GM12878 (cell line): ENCODE measurements around the gene DOP1A. TPM values are rescaled to one million over a fixed set of nuclear protein-coding genes. Genes with fewer than 3 reads are reported as not detected.

Experiments used
- ATAC-seq: fragments of 200-7000 bp; cut with Tn5 transposase; 3 replicates; pipeline ENCODE4 v1.9.1; 2020; ENCODE audit warnings: mild to moderate bottlenecking, moderate library complexity
- BruUV-seq: library from RNA; stranded (reverse); fragments of 400-500 nt; replicated peaks from 2 replicates; lab custom pipeline; 2021; lab: Mats Ljungman, UMichigan
- CTCF ChIA-PET: fragments of 300-600 bp; sonication (Branson Sonifier 250); formaldehyde crosslinking; extraction: SDS; loops from one replicate; lab custom pipeline; 2021; ENCODE audit warnings: inconsistent platforms; lab: Yijun Ruan, JAX
- POLR2A ChIA-PET: fragments of 350-600 bp; formaldehyde crosslinking; extraction: SDS; loops from one replicate; lab custom pipeline; 2021; ENCODE audit warnings: inconsistent platforms; lab: Charles Lee
- RAD21 ChIA-PET: fragments of 300-600 bp; sonication (Branson Sonifier 250); formaldehyde crosslinking; loops from one replicate; lab custom pipeline; 2023; ENCODE audit warnings: antibody characterized with exemption; ENCODE audit not compliant: unreplicated experiment; lab: Charles Lee
- SMC1A ChIA-PET: fragments of 300-600 bp; sonication (Branson Sonifier 250); formaldehyde crosslinking; loops from one replicate; lab custom pipeline; 2023; ENCODE audit not compliant: unreplicated experiment, uncharacterized antibody; lab: Charles Lee
- DNase-seq: peaks from one replicate; pipeline ENCODE4 v3.0.0-alpha.2; 2011; ENCODE audit warnings: low read depth, low spot score
- FAIRE-seq: peaks from 3 replicates; lab custom pipeline; 2011; peaks lifted over from hg19 to GRCh38; lab: Jason Lieb, UNC
- H2AFZ ChIP-seq: 2 replicates; pipeline ENCODE4 v1.6.0; 2011; ENCODE audit warnings: low read depth, low read length, control low read depth; ENCODE audit not compliant: control insufficient read depth
- H3K27ac ChIP-seq: 2 replicates; pipeline ENCODE4 v1.5.1; 2011; ENCODE audit warnings: control low read depth; ENCODE audit not compliant: control insufficient read depth, insufficient read depth
- H3K27me3 ChIP-seq, 2 experiments: replicated peaks in 1 of 2; 2 replicates each; pipeline versions ENCODE4 v1.6.0 to v1.6.1; 2011; ENCODE audit warnings: low read length in 1 of 2; ENCODE audit not compliant: control insufficient read depth in 2 of 2, insufficient read depth in 2 of 2
- H3K36me3 ChIP-seq, 2 experiments: 2 replicates each; pipeline ENCODE4 v1.5.1; 2011; ENCODE audit warnings: low read length in 1 of 2; ENCODE audit not compliant: control insufficient read depth in 2 of 2, insufficient read depth in 2 of 2
- H3K4me1 ChIP-seq: 2 replicates; pipeline ENCODE4 v1.6.1; 2011; ENCODE audit warnings: mild to moderate bottlenecking, low read length, moderate library complexity, mixed read lengths; ENCODE audit not compliant: control insufficient read depth, insufficient read depth
- H3K4me2 ChIP-seq: 2 replicates; pipeline ENCODE4 v1.6.0; 2011; ENCODE audit warnings: control low read depth; ENCODE audit not compliant: control insufficient read depth, insufficient read depth
- H3K4me3 ChIP-seq: fragments of 200-600 bp; sonication (generic); 2 replicates; pipeline ENCODE4 v1.5.1; 2016
- H3K79me2 ChIP-seq: 2 replicates; pipeline ENCODE4 v1.6.0; 2011; ENCODE audit warnings: low read length; ENCODE audit not compliant: control insufficient read depth, insufficient read depth
- H3K9ac ChIP-seq: 2 replicates; pipeline ENCODE4 v1.8.0; 2011; ENCODE audit warnings: low read length, control low read depth, mixed read lengths; ENCODE audit not compliant: control insufficient read depth, insufficient read depth
- H3K9me3 ChIP-seq: replicated peaks from 3 replicates; pipeline ENCODE4 v1.5.1; 2011; ENCODE audit warnings: mild to moderate bottlenecking, low read length; ENCODE audit not compliant: control insufficient read depth, insufficient read depth
- H4K20me1 ChIP-seq: 2 replicates; pipeline ENCODE4 v1.6.0; 2011; ENCODE audit not compliant: control insufficient read depth, insufficient read depth
- CEBPB ChIP-seq, 2 experiments: fragments of 150-350 bp in 1 of 2; IDR thresholded peaks; 2 replicates each; pipeline ENCODE4 v1.6.1; 2012 to 2014; ENCODE audit warnings: low read depth in 2 of 2, low read length in 2 of 2, borderline replicate concordance in 1 of 2, inconsistent platforms in 1 of 2
- ELK1 ChIP-seq: IDR thresholded peaks from 2 replicates; pipeline ENCODE4 v1.6.1; 2012; ENCODE audit warnings: low read depth, low read length, improper control_type of control experiment
- EP300 ChIP-seq, 2 experiments: fragments of 150-350 bp in 1 of 2; IDR thresholded peaks; 2 replicates each; pipeline ENCODE4 v1.6.1; 2011 to 2012; ENCODE audit warnings: low read depth in 2 of 2, low read length in 2 of 2, borderline replicate concordance in 1 of 2, improper control_type of control experiment in 1 of 2, inconsistent platforms in 1 of 2; ENCODE audit not compliant: control insufficient read depth in 1 of 2
- EZH2 ChIP-seq: IDR thresholded peaks from 2 replicates; pipeline ENCODE4 v1.6.1; 2012; ENCODE audit warnings: low read depth, mild to moderate bottlenecking, control low read depth, inconsistent platforms, low read length, borderline replicate concordance; ENCODE audit not compliant: control insufficient read depth
- FOXM1 ChIP-seq: IDR thresholded peaks from 2 replicates; pipeline ENCODE4 v1.6.1; 2012; ENCODE audit warnings: low read depth, mild to moderate bottlenecking, inconsistent platforms, low read length, moderate library complexity
- JUNB ChIP-seq: IDR thresholded peaks from 2 replicates; pipeline ENCODE4 v1.6.1; 2016; ENCODE audit warnings: antibody characterized with exemption, mild to moderate bottlenecking
- KDM1A ChIP-seq: fragments of 200-600 bp; sonication (generic); IDR thresholded peaks from 2 replicates; pipeline ENCODE4 v1.6.1; 2016; ENCODE audit warnings: borderline replicate concordance
- MEF2A ChIP-seq: IDR thresholded peaks from 2 replicates; pipeline ENCODE4 v1.6.1; 2011; ENCODE audit warnings: low read depth, mild to moderate bottlenecking, low read length, moderate library complexity; ENCODE audit not compliant: insufficient read depth
- MLLT1 ChIP-seq: fragments of 450-650 bp; IDR thresholded peaks from 2 replicates; pipeline ENCODE4 v1.6.1; 2016; ENCODE audit warnings: mild to moderate bottlenecking
- NKRF ChIP-seq: fragments of 450-650 bp; conservative IDR thresholded peaks from 2 replicates; pipeline ENCODE4 v1.6.1; 2017; ENCODE audit warnings: mild to moderate bottlenecking, moderate library complexity
- PBX3 ChIP-seq: IDR thresholded peaks from 2 replicates; pipeline ENCODE4 v1.6.1; 2011; ENCODE audit warnings: mild to moderate bottlenecking, low read depth, low read length, moderate library complexity; ENCODE audit not compliant: insufficient replicate concordance
- SMC3 ChIP-seq: IDR thresholded peaks from 2 replicates; pipeline ENCODE4 v1.6.1; 2011; ENCODE audit warnings: low read length, improper control_type of control experiment, borderline replicate concordance
- SRF ChIP-seq, 2 experiments: IDR thresholded peaks; 2 replicates each; pipeline ENCODE4 v1.6.1; 2011; ENCODE audit warnings: low read depth in 2 of 2, low read length in 2 of 2, mild to moderate bottlenecking in 1 of 2, moderate library complexity in 1 of 2
- STAT1 ChIP-seq: fragments of 450-650 bp; conservative IDR thresholded peaks from 2 replicates; pipeline ENCODE4 v1.6.1; 2014; ENCODE audit warnings: antibody characterized with exemption, mild to moderate bottlenecking
- ZNF217 ChIP-seq: fragments of 450-650 bp; IDR thresholded peaks from 2 replicates; pipeline ENCODE4 v1.6.1; 2017; ENCODE audit warnings: antibody characterized with exemption, mild to moderate bottlenecking
- in situ Hi-C: fragments of 300-500 bp; cut with MboI; formaldehyde crosslinking; loops from 9 replicates; pipeline ENCODE4 v1.14.3; 2018; ENCODE audit warnings: mixed read lengths
- intact Hi-C: fragments of 100-400 bp; cut with micrococcal nuclease; formaldehyde crosslinking; loops from one replicate; pipeline ENCODE4 v1.14.2; 2022; ENCODE audit not compliant: unreplicated experiment
- polyA plus RNA-seq, 11 experiments: library from polyadenylated mRNA; depleted of rRNA in 4 of 11; unstranded in 6 of 11; stranded (reverse) in 5 of 11; fragments of >200 nt; fragmentation: Nextera tagmentation in 4 of 11; fragmentation: Illumina TruSeq in 1 of 11; extraction: Ambion mirVana in 4 of 11; extraction: Trizol in 1 of 11; gene quantifications; 1 replicate in 1 of 11; 2 replicates in 10 of 11; pipeline versions ENCODE4 v1.2.1 to v1.2.3, GENCODE V29; 2011 to 2016; ENCODE audit warnings: inconsistent platforms in 2 of 11, missing spikeins in 2 of 11, low read depth in 1 of 11
- total RNA-seq, 4 experiments: library from RNA; depleted of rRNA in 3 of 4; stranded (reverse); fragments of >200 nt in 3 of 4; fragmentation: Illumina TruSeq in 1 of 4; extraction: Trizol in 1 of 4; gene quantifications; 2 replicates each; pipeline versions ENCODE4 v1.2.1 to v1.2.3, GENCODE V29; 2013 to 2021
- TF ChIP-seq, protein P1 (sequence below): IDR thresholded peaks from 2 replicates; pipeline ENCODE4 v1.6.1; 2011; ENCODE audit warnings: borderline replicate concordance, low read depth, mild to moderate bottlenecking, moderate library complexity, mixed read lengths, low read length; ENCODE audit not compliant: insufficient read depth; ENCODE audit errors: extremely low read length

DOP1A gene
- total and polyA plus RNA-seq, 10 of the 15 experiments (the other 5 are each of a cell fraction or from before 2014, with no cell fraction given) = 1.9 to 22.9 (median 10.3) TPM

- POLR2A ChIA-PET = no interaction called here
- peaks cover 0 to 5% of the 10 kb centered on the region in 2 experiments; a peak in 2 of 4 replicates for H3K36me3 ChIP-seq
- in situ Hi-C loops = loop anchor here (10.0 kb wide), 1 partner anchor 364 kb away; no protein-coding TSS in a partner anchor
- TF ChIP-seq EZH2 (no peak), SMC3 (no peak), SRF (IDR thresholded peaks at IDR 0.05; ENCODE audit: low read depth in 2 of 2, low read length in 2 of 2) (no peak), MEF2A (no peak), CEBPB (IDR thresholded peaks at IDR 0.05; ENCODE audit: borderline replicate concordance in 1 of 2, low read depth in 2 of 2, low read length in 2 of 2) (no peak), EP300 (IDR thresholded peaks at IDR 0.05; ENCODE audit: borderline replicate concordance in 1 of 2, control insufficient read depth in 1 of 2, low read depth in 2 of 2, low read length in 2 of 2) (no peak), ELK1 (no peak), MLLT1 (no peak), FOXM1 (no peak), STAT1 (no peak), NKRF (no peak), ZNF217 (no peak), JUNB (no peak), KDM1A (no peak), PBX3 (no peak)
- TF ChIP-seq, protein P1, sequence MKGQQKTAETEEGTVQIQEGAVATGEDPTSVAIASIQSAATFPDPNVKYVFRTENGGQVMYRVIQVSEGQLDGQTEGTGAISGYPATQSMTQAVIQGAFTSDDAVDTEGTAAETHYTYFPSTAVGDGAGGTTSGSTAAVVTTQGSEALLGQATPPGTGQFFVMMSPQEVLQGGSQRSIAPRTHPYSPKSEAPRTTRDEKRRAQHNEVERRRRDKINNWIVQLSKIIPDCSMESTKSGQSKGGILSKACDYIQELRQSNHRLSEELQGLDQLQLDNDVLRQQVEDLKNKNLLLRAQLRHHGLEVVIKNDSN = no peak
These were observed 6.3 kb upstream of the DOP1A start for GRCh38 chr6:83061190-83061589.

More at GRCh38 chr6:83061190-83061589, 6.3 kb upstream of the DOP1A start:
- intact Hi-C loops = loop anchor here (10.0 kb wide), 2 partner anchors 234 to 696 kb away; partner anchors contain the start of gene TPBG
- H2AFZ ChIP-seq = no peak overlapping the region
- no peak for DNase-seq
- ChIA-PET RAD21 (no interaction called here), SMC1A (interaction anchor here (0.6 kb wide), 1 partner anchor 673 kb away, joined by 3 read pairs; no protein-coding TSS in a partner anchor), CTCF (no interaction called here)
- H3K9ac ChIP-seq = no peak overlapping the region
- ATAC-seq = no peak
- H3K79me2 ChIP-seq = peaks cover 5% of the 10 kb centered on the region
- BruUV-seq = no TSS peak
- H3K27ac ChIP-seq = no peak overlapping the region
- no peak for FAIRE-seq
- H3K4me3 ChIP-seq = no peak overlapping the region
- no peak overlapping the region for H3K4me2 ChIP-seq
- H4K20me1 ChIP-seq = no peaks in the 10 kb centered on the region
- H3K27me3 ChIP-seq = no peaks in the 10 kb centered on the region
- H3K9me3 ChIP-seq = no peaks in the 10 kb centered on the region
- H3K4me1 ChIP-seq = no peaks in the 10 kb centered on the region; the same call in 1 of the 2 replicates
